22Rv1 (cell line): ENCODE data around the gene SEZ6L.

Experiments used
- H3K27ac ChIP-seq: fragments of 450-650 bp; 2 replicates; pipeline ENCODE4 v1.5.1; 2017
- CTCF ChIP-seq: fragments of 450-650 bp; IDR thresholded peaks from 2 replicates; pipeline ENCODE4 v1.5.1; 2017; ENCODE audit warnings: mild to moderate bottlenecking
- ZFX ChIP-seq: fragments of 450-650 bp; IDR thresholded peaks from 2 replicates; pipeline ENCODE4 v1.6.1; 2017; ENCODE audit warnings: antibody characterized with exemption, borderline replicate concordance

Gene SEZ6L

GRCh38 chr22:26345496-26345895, 176.2 kb downstream of the SEZ6L start:
- no peak for TF ChIP-seq ZFX
- H3K27ac ChIP-seq = no peak overlapping the region

- TF ChIP-seq CTCF = no peak
- TF ChIP-seq ZFX = no peak
- H3K27ac ChIP-seq = no peak overlapping the region
Measured at GRCh38 chr22:26348810-26349526, 179.7 kb downstream of the SEZ6L start.

DNA sequence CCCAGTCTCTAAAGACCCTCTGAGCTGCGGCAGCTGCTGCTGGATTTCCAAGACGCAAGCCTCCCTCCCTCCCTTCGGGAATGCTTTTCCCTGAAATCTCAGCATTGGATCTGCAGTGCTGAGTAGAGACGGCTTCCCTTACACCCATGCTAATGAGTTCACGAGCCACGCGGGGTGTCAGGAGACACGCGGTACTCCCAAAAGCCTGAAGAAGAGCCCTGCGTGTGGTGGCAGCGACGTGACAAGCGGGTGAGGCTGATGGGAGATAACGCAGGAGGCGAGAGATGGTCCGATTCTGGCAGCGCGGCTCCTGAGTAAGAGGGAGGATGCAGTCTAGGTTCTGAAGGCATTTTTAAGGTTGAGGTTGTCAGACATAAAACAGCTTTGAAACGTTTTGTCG, 185.4 kb downstream of the SEZ6L start:
- TF ChIP-seq CTCF (no peak), ZFX (no peak)
- H3K27ac ChIP-seq = no peak overlapping the region

DNA sequence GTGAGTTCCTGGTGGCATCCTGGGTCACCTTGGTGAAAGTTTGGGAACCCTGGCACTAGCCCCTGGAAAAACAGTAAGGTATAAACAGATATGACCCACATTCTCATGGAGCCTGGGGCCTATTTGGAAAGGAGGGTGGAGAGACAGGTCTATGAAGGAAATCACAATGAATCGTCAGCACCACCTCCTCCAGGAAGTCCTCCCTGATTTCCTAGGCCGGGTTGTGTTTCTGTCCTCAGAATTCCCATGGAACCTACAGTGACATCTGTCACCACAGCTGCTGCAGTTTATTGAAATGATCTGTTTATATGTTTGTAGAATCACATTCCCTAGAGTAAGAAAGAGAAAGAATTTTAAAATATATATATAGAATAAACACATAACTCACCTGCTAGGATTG, 188.0 kb downstream of the SEZ6L start:
- TF ChIP-seq ZFX = no peak
- no peak for TF ChIP-seq CTCF
- H3K27ac ChIP-seq = no peak overlapping the region

DNA sequence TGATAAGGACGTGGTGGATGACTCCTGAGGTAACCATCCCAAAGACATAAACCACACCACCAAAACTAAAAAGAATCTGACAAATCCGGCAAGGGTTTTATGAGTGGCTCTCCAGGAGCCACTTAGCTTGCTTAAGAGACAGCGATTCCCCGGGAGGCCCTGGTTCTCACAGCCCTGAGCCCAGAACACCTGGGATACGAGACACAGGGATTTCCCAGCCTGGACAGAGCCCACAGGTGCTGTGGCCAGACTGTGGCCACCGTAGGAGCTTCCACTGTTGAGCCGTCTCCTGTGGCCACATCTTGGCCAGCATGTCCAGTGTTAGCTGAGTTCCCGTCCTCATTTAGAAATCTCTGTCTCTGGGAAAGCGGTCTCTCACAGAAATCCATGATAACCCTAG, 188.6 kb downstream of the SEZ6L start:
- H3K27ac ChIP-seq = no peak overlapping the region
- TF ChIP-seq CTCF (no peak), ZFX (no peak)

DNA sequence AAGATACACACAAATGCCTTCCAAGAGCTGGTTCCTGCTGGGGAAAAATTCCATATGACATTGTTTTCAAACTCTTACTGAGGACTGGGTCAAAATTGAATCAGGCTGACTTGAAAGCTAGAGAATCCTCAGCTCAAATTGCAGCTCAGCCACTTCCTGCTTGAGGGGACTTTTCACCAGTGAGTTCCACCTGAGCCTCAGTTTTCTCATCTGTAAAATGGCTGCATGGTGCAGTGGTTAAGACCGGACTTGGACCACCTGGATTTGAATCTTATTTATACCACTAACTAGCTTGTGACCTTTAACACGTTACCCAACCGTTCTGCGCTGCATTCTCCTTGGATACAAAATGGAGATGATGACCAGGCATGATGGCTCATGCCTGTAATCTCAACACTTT, 189.9 kb downstream of the SEZ6L start:
- no peak overlapping the region for H3K27ac ChIP-seq
- no peak for TF ChIP-seq CTCF
- TF ChIP-seq ZFX = no peak

DNA sequence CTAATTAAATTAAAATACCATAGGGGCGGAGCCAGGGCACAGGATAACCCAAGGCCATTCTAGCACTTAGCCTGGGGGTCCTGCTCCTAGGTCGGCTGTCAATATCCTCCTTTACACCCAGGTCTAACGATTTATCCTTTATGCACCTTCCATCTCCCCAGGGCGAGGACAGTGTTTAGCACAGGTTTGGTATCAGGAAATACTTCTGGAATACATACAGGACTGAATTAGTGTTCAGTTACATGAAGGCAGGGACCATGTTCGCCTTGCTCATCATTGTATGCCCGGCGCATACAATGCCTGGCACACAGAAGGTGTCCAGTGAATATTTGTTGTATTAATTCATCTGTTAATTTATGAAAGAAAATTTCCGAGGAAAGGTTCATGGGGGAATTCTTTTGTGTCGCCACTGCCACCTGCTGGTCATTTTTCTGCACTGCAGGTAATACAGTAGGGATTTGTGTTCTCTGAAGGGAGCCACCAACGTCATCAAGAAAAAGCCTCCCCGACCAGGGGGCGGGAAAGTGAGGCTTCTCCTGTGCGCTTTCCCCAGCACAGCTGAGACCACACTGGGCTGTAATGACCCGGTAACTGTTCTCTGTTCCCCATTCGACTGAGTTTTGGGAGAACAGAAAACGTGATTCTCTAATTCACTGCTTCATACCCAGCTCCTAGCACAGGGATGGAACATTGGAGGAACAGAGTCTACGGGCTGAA, 191.1 kb downstream of the SEZ6L start:
- no peak overlapping the region for H3K27ac ChIP-seq
- TF ChIP-seq CTCF (peak; percentile 94), ZFX (no peak)
